Activated CD8-positive, alpha-beta T cell treated with anti-CD3 and anti-CD28 coated beads for 36 hours (primary cell): Measurements from ENCODE around the gene TRIM65. TPM values are rescaled to one million over a fixed set of nuclear protein-coding genes. Genes with fewer than 3 reads are reported as not detected.

Source experiments
- ATAC-seq: fragments of 200-7000 bp; cut with Tn5 transposase; one replicate; pipeline ENCODE4 v1.10.0; 2021; ENCODE audit warnings: mild to moderate bottlenecking, moderate library complexity
- CTCF ChIA-PET: fragments of 350-600 bp; sonication (Branson Sonifier 250); formaldehyde crosslinking; loops from one replicate; lab custom pipeline; 2021; ENCODE audit warnings: antibody characterized with exemption; lab: Charles Lee
- POLR2A ChIA-PET: fragments of 350-600 bp; sonication (Branson Sonifier 250); formaldehyde crosslinking; loops from one replicate; lab custom pipeline; 2021; ENCODE audit warnings: antibody characterized with exemption; lab: Charles Lee
- DNase-seq: peaks from one replicate; pipeline ENCODE4 v3.0.0-alpha.2; 2020
- H3K27ac Mint-ChIP-seq: one replicate; pipeline ENCODE4 v1.8.0; 2021; ENCODE audit warnings: mild to moderate bottlenecking, mixed read lengths
- H3K27me3 Mint-ChIP-seq: one replicate; pipeline ENCODE4 v1.8.0; 2021; ENCODE audit warnings: mixed read lengths
- H3K36me3 Mint-ChIP-seq: one replicate; pipeline ENCODE4 v1.8.0; 2021; ENCODE audit warnings: low read depth, mixed read lengths
- H3K4me1 Mint-ChIP-seq: one replicate; pipeline ENCODE4 v1.8.0; 2021; ENCODE audit warnings: low read depth, mixed read lengths
- H3K4me3 Mint-ChIP-seq: one replicate; pipeline ENCODE4 v1.8.0; 2021; ENCODE audit warnings: mild to moderate bottlenecking, moderate library complexity, mixed read lengths
- H3K9me3 Mint-ChIP-seq: one replicate; pipeline ENCODE4 v1.8.0; 2021; ENCODE audit warnings: mixed read lengths
- CTCF ChIP-seq: fragments of 200-600 bp; IDR thresholded peaks from one replicate; pipeline ENCODE4 v1.8.0; 2022; ENCODE audit warnings: antibody characterized with exemption, mild to moderate bottlenecking
- intact Hi-C: fragments of 100-400 bp; cut with micrococcal nuclease; formaldehyde crosslinking; loops from one replicate; pipeline ENCODE4 v1.10.0; 2022
- total RNA-seq, 2 experiments: library from RNA; stranded (reverse); gene quantifications; one replicate each; pipeline ENCODE4 v1.2.3, GENCODE V29; 2021

TRIM65 gene
- total RNA-seq, 2 experiments from 2014 or later = 37.1 to 42.2 TPM

- no peak for ATAC-seq
- H3K27ac Mint-ChIP-seq = no peak overlapping the region
- intact Hi-C loops = no loop called here
- no peaks in the 10 kb centered on the region for H3K27me3 Mint-ChIP-seq
- no peak for TF ChIP-seq CTCF
- H3K9me3 Mint-ChIP-seq = no peaks in the 10 kb centered on the region
- POLR2A ChIA-PET = interaction anchor here (1.2 kb wide), 2 partner anchors 8 to 10 kb away, joined by 3 to 4 read pairs; no protein-coding TSS in a partner anchor
- peaks cover 2% of the 10 kb centered on the region for H3K36me3 Mint-ChIP-seq
- no peak for DNase-seq
- H3K4me1 Mint-ChIP-seq = peaks cover 9% of the 10 kb centered on the region
- CTCF ChIA-PET = interaction anchor here (2.2 kb wide), 1 partner anchor 24 kb away, joined by 8 read pairs; no protein-coding TSS in a partner anchor
- H3K4me3 Mint-ChIP-seq = no peak overlapping the region
Measured at GRCh38 chr17:75885431-75885830, 11.3 kb downstream of the TRIM65 start.

GRCh38 chr17:75881678-75882454 is 14.9 kb downstream of the TRIM65 start:
- no peak for TF ChIP-seq CTCF
- no peak overlapping the region for H3K27ac Mint-ChIP-seq
- no peaks in the 10 kb centered on the region for H3K36me3 Mint-ChIP-seq
- ATAC-seq (no peak), DNase-seq (no peak)
- CTCF ChIA-PET = interaction anchor here (0.9 to 3.9 kb wide), 8 partner anchors 8 to 132 kb away, joined by 3 to 34 read pairs (median 6); partner anchors contain the start of gene TRIM65
- H3K9me3 Mint-ChIP-seq = no peaks in the 10 kb centered on the region
- no peaks in the 10 kb centered on the region for H3K27me3 Mint-ChIP-seq
- no peak overlapping the region for H3K4me3 Mint-ChIP-seq
- intact Hi-C loops = no loop called here
- peaks cover 8% of the 10 kb centered on the region for H3K4me1 Mint-ChIP-seq
- POLR2A ChIA-PET = interaction anchor here (1.8 kb wide), 1 partner anchor 14 kb away, joined by 8 read pairs; the partner anchor contains the start of gene TRIM65

- CTCF ChIA-PET = interaction anchor here (0.8 to 3.9 kb wide), 3 partner anchors 18 to 248 kb away, joined by 3 to 34 read pairs (median 5); no protein-coding TSS in a partner anchor
- Mint-ChIP-seq H3K27me3 (no peaks in the 10 kb centered on the region), H3K4me3 (no peak overlapping the region), H3K27ac (no peak overlapping the region), H3K9me3 (no peaks in the 10 kb centered on the region), H3K36me3 (peaks cover 3% of the 10 kb centered on the region), H3K4me1 (peaks cover 17% of the 10 kb centered on the region)
- no peak for ATAC-seq
- POLR2A ChIA-PET = interaction anchor here (1.1 to 5.4 kb wide), 3 partner anchors 10 to 16 kb away, joined by 3 to 100 read pairs (median 3); partner anchors contain the start of gene TRIM65
- intact Hi-C loops = no loop called here
- no peak for TF ChIP-seq CTCF
- DNase-seq = no peak
Measured at GRCh38 chr17:75880266-75880665, 16.5 kb downstream of the TRIM65 start.

- Mint-ChIP-seq H3K27me3 (no peaks in the 10 kb centered on the region), H3K27ac (peak within 1 kb of the TSS; percentile 88), H3K9me3 (no peaks in the 10 kb centered on the region), H3K4me1 (peaks cover 22% of the 10 kb centered on the region), H3K4me3 (peak within 1 kb of the TSS; percentile 80), H3K36me3 (peaks cover 3% of the 10 kb centered on the region)
- DNase-seq = peak; percentile 60
- CTCF ChIA-PET = interaction anchor here (1.1 to 5.5 kb wide), 11 partner anchors 9 to 114 kb away, joined by 3 to 78 read pairs (median 4); partner anchors contain the start of genes MRPL38, TRIM65, UNK and WBP2
- no peak for TF ChIP-seq CTCF
- intact Hi-C loops = no loop called here
- POLR2A ChIA-PET = interaction anchor here (0.6 to 6.5 kb wide), 10 partner anchors 12 to 104 kb away, joined by 3 to 100 read pairs (median 4); partner anchors contain the start of genes MRPL38, TRIM65 and WBP2
- ATAC-seq = peak; percentile 4
Measured at GRCh38 chr17:75878174-75878998, 18.4 kb downstream of the TRIM65 start, which contains the start of gene TRIM47. TSS of gene TRIM47 (minus strand) at chr17:75878581. CDS start at chr17:75878548, 33 bp downstream.
